B cell (primary cell): Measurements from ENCODE around the gene PPP2R2C.

Source experiments
- CTCF ChIP-seq: fragments of 200-600 bp; IDR thresholded peaks from one replicate; pipeline ENCODE4 v1.8.0; 2022; ENCODE audit warnings: antibody characterized with exemption, mild to moderate bottlenecking
- EZH2 ChIP-seq: IDR thresholded peaks from 2 replicates; pipeline ENCODE4 v1.6.1; 2012; ENCODE audit warnings: borderline replicate concordance, low read depth, mild to moderate bottlenecking, moderate library complexity, low read length; ENCODE audit not compliant: insufficient read depth, poor library complexity, severe bottlenecking

GRCh38 chr4:6365545-6366086 lies 106.8 kb downstream of the PPP2R2C start:
- TF ChIP-seq CTCF = no peak
- TF ChIP-seq EZH2 = no peak
